K562 (cell line): Measurements from ENCODE around the gene ITPKB.

Source experiments
- CHD4 ChIP-seq: fragments of 200-600 bp; sonication (generic); IDR thresholded peaks from 3 replicates; pipeline ENCODE4 v1.6.1; 2012; ENCODE audit warnings: low read depth, mild to moderate bottlenecking, mixed read lengths, low read length, inconsistent platforms; ENCODE audit not compliant: insufficient read depth, insufficient replicate concordance, poor library complexity, severe bottlenecking
- E2F6 ChIP-seq, 2 experiments: IDR thresholded peaks; 2 replicates each; pipeline ENCODE4 v1.6.1; 2011; ENCODE audit warnings: borderline replicate concordance in 1 of 2, control low read depth in 1 of 2, low read depth in 1 of 2, low read length in 1 of 2, mild to moderate bottlenecking in 1 of 2, mixed read lengths in 1 of 2, moderate library complexity in 1 of 2; ENCODE audit not compliant: insufficient read depth in 1 of 2, insufficient read length in 1 of 2, poor library complexity in 1 of 2, severe bottlenecking in 1 of 2; ENCODE audit errors: extremely low read depth in 1 of 2
- ETV5 ChIP-seq: sonication (generic); formaldehyde crosslinking; IDR thresholded peaks from 2 replicates; pipeline ENCODE4 v1.4.0; 2020; ENCODE audit warnings: low read depth, mild to moderate bottlenecking, missing genetic modification reagents
- KAT2B ChIP-seq: IDR thresholded peaks from one replicate; pipeline ENCODE4 v1.6.1; 2012; ENCODE audit warnings: low read depth, mild to moderate bottlenecking, control low read depth, inconsistent platforms, low read length, moderate library complexity
- LEF1 ChIP-seq: fragments of 450-650 bp; IDR thresholded peaks from 2 replicates; pipeline ENCODE4 v1.6.1; 2016; ENCODE audit warnings: mild to moderate bottlenecking
- MECOM ChIP-seq: fragments of 250-450 bp; sonication (Bioruptor Pico); IDR thresholded peaks from 2 replicates; pipeline ENCODE4 v1.8.0; 2022; ENCODE audit warnings: inconsistent platforms
- NFRKB ChIP-seq: fragments of 450-650 bp; IDR thresholded peaks from 2 replicates; pipeline ENCODE4 v1.6.1; 2016; ENCODE audit warnings: low read depth
- ZNF146 ChIP-seq: IDR thresholded peaks from one replicate; pipeline ENCODE4 v1.6.1; 2018; ENCODE audit warnings: missing compliant biosample characterization; ENCODE audit not compliant: unreplicated experiment
- ZNF707 ChIP-seq: fragments of 250-450 bp; sonication (Bioruptor Pico); conservative IDR thresholded peaks from 2 replicates; pipeline ENCODE4 v1.8.0; 2022; ENCODE audit warnings: inconsistent platforms, mild to moderate bottlenecking, moderate library complexity
- TF ChIP-seq, protein P1 (sequence below): sonication (generic); formaldehyde crosslinking; IDR thresholded peaks from 2 replicates; pipeline ENCODE4 v1.8.0; 2022; ENCODE audit warnings: mild to moderate bottlenecking, missing genetic modification reagents

DNA sequence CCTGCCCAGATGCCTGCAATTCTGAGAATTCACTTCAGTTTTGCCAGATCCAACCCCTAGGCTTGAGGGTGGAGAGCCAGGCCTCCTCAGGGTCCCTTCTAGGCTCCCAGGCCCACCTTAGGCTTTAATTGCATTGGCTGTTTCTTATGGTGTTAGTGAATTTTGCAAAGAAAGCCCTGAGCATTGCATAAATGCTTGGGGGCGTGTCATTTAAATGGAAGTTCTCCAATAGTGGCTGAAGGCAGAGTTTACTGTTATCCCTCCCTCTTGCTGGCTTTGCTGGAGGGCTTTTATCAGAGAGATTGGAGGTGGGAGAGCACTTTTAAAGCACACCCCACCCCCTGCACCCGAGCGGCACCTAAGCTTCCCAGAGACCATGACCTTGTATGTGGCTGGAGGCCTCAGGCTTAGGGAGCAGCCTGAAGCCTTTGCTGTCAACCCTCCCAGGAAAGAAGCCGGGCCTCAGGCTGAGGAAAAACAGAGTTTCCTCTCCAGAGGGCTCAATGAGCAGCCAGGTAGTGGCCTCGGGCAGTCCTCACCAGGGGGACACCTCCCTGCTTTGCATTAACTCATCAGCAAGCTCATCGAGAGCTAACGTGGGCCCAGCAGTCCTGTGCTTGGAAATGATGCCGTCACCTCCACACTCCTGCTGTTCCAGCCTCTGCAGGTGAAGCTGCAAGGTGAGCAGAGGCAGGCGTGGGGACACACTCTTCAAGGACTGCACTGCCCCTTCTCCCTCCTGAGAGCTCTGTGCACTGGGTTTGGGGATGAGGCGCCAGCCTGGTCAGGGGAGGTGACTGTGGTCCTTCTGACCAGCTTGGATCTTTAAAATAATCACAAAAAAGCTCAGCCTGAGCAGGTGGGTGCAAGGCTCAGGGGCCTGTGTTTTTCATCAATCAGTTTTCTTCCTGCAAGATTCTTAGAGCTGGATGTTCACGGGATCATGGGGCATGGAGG lies 132.5 kb downstream of the ITPKB start:
- TF ChIP-seq ZNF707 (CRISPR knock-in tag) (no peak), ZNF146 (no peak), E2F6 (IDR thresholded peaks at IDR 0.05; ENCODE audit: borderline replicate concordance in 1 of 2, extremely low read depth in 1 of 2, insufficient read depth in 1 of 2, insufficient read length in 1 of 2, low read depth in 1 of 2, low read length in 1 of 2, poor library complexity in 1 of 2, severe bottlenecking in 1 of 2) (no peak), NFRKB (no peak), KAT2B (no peak), LEF1 (no peak), MECOM (CRISPR knock-in tag) (no peak), CHD4 (no peak), ETV5 (CRISPR knock-in tag) (no peak)
- TF ChIP-seq, protein P1, sequence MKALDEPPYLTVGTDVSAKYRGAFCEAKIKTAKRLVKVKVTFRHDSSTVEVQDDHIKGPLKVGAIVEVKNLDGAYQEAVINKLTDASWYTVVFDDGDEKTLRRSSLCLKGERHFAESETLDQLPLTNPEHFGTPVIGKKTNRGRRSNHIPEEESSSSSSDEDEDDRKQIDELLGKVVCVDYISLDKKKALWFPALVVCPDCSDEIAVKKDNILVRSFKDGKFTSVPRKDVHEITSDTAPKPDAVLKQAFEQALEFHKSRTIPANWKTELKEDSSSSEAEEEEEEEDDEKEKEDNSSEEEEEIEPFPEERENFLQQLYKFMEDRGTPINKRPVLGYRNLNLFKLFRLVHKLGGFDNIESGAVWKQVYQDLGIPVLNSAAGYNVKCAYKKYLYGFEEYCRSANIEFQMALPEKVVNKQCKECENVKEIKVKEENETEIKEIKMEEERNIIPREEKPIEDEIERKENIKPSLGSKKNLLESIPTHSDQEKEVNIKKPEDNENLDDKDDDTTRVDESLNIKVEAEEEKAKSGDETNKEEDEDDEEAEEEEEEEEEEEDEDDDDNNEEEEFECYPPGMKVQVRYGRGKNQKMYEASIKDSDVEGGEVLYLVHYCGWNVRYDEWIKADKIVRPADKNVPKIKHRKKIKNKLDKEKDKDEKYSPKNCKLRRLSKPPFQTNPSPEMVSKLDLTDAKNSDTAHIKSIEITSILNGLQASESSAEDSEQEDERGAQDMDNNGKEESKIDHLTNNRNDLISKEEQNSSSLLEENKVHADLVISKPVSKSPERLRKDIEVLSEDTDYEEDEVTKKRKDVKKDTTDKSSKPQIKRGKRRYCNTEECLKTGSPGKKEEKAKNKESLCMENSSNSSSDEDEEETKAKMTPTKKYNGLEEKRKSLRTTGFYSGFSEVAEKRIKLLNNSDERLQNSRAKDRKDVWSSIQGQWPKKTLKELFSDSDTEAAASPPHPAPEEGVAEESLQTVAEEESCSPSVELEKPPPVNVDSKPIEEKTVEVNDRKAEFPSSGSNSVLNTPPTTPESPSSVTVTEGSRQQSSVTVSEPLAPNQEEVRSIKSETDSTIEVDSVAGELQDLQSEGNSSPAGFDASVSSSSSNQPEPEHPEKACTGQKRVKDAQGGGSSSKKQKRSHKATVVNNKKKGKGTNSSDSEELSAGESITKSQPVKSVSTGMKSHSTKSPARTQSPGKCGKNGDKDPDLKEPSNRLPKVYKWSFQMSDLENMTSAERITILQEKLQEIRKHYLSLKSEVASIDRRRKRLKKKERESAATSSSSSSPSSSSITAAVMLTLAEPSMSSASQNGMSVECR: no peak
